Stimulated activated effector memory CD8-positive, alpha-beta T cell treated with anti-CD3 and anti-CD28 coated beads, Interleukin-12 subunit alpha, Interleukin-12 subunit beta, amount 100 ng/mL, for 72 hours (primary cell): ENCODE data around the gene RPN1.
A peak's percentile ranks its signal among the peaks of the same experiment; 100 is the strongest.
"Not testable (repeated sequence)": the region's sequence is repeated elsewhere in the genome, so short reads cannot be mapped to it uniquely, and the experiment has no call there.

Experiments
- ATAC-seq: fragments of 150-1000 bp; cut with Tn5 transposase; 2 replicates; pipeline ENCODE4 v1.10.0; 2021
- DNase-seq, 2 donors: peaks; one replicate each; pipeline ENCODE4 v3.0.0; 2021 to 2022; ENCODE audit warnings: low spot score in 2 of 2
- H3K27ac Mint-ChIP-seq: one replicate; pipeline ENCODE4 v1.8.0; 2022; ENCODE audit warnings: mild to moderate bottlenecking, mixed read lengths
- H3K36me3 Mint-ChIP-seq: one replicate; pipeline ENCODE4 v1.8.0; 2022; ENCODE audit warnings: mild to moderate bottlenecking, mixed read lengths
- H3K4me1 Mint-ChIP-seq: one replicate; pipeline ENCODE4 v1.8.0; 2022; ENCODE audit warnings: mixed read lengths
- H3K4me3 Mint-ChIP-seq: one replicate; pipeline ENCODE4 v1.8.0; 2022; ENCODE audit warnings: mild to moderate bottlenecking, mixed read lengths
- H3K9me3 Mint-ChIP-seq: one replicate; pipeline ENCODE4 v1.8.0; 2022; ENCODE audit warnings: mixed read lengths

RPN1 gene

DNA sequence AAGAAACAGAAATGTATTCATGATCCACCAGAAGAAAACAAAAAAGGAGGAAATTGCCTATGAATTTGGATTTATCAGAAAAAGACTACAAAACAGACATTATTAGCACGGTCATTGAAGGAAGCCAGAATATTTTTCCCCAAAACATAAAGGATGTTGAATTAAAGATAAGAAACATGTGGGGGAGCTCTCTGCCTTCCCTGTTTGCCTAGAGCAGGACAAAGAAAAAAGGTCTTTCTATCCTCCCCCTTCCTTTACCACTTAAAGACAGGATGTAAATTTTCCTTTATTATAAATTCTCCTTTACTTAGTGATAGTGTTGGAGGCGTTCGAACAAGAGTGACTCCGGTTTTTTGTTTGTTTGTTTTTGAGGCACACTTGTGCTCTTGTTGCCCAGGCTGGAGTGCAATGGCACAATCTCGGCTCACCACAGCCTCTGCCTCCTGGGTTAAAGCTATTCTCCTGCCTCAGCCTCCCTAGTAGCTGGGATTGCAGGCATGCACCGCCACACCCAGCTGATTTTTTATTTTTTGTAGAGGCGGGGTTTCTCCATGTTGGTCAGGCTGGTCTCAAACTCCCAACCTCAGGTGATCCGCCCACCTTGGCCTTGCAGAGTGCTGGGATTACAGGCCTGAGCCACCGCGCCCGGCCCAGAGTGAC lies 14.9 kb upstream of the RPN1 start:
- H3K4me3 Mint-ChIP-seq: no peak overlapping the region
- no peak overlapping the region for H3K27ac Mint-ChIP-seq
- ATAC-seq (no peak), DNase-seq (no peak)
- no peaks in the 10 kb centered on the region for H3K9me3 Mint-ChIP-seq
- no peaks in the 10 kb centered on the region for H3K4me1 Mint-ChIP-seq
- H3K36me3 Mint-ChIP-seq: no peaks in the 10 kb centered on the region

GRCh38 chr3:128663151-128663550 lies 12.5 kb upstream of the RPN1 start:
- Mint-ChIP-seq H3K4me1 (no peaks in the 10 kb centered on the region), H3K4me3 (no peak overlapping the region), H3K36me3 (no peaks in the 10 kb centered on the region), H3K27ac (no peak overlapping the region), H3K9me3 (no peaks in the 10 kb centered on the region)
- DNase-seq (no peak), ATAC-seq (no peak)

DNA sequence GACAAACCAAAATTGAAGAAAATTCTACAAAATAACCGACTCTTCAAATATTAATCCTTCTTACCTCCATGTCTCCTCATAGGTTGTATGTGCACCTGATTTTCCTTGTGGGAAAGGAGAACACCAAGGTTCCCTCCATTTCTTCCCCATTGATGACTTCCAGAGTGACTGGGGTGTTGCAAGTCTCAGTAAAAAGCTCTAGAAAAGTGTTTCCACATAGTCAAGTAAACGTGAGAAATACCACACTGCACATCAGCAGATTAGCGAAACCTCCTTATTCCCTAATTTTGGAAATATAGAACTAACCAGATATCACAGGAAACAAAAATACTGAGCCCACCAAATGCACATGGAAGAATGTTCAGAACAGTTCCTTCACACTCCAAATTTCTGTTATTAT lies 4.9 kb upstream of the RPN1 start:
- no peaks in the 10 kb centered on the region for H3K9me3 Mint-ChIP-seq
- H3K4me3 Mint-ChIP-seq: no peak overlapping the region
- H3K36me3 Mint-ChIP-seq: peaks cover 8% of the 10 kb centered on the region
- no peak overlapping the region for H3K27ac Mint-ChIP-seq
- DNase-seq (no peak), ATAC-seq (no peak)
- H3K4me1 Mint-ChIP-seq: peaks cover 11% of the 10 kb centered on the region

GRCh38 chr3:128653993-128654805 lies 3.6 kb upstream of the RPN1 start:
- H3K4me1 Mint-ChIP-seq: peaks cover 11% of the 10 kb centered on the region
- not testable (repeated sequence) for ATAC-seq, H3K9me3 Mint-ChIP-seq
- H3K27ac Mint-ChIP-seq: peak overlapping the region; percentile 67
- peak overlapping the region; percentile 76 for H3K4me3 Mint-ChIP-seq
- DNase-seq: peak; percentile 10 to 61
- H3K36me3 Mint-ChIP-seq: peaks cover 20% of the 10 kb centered on the region

DNA sequence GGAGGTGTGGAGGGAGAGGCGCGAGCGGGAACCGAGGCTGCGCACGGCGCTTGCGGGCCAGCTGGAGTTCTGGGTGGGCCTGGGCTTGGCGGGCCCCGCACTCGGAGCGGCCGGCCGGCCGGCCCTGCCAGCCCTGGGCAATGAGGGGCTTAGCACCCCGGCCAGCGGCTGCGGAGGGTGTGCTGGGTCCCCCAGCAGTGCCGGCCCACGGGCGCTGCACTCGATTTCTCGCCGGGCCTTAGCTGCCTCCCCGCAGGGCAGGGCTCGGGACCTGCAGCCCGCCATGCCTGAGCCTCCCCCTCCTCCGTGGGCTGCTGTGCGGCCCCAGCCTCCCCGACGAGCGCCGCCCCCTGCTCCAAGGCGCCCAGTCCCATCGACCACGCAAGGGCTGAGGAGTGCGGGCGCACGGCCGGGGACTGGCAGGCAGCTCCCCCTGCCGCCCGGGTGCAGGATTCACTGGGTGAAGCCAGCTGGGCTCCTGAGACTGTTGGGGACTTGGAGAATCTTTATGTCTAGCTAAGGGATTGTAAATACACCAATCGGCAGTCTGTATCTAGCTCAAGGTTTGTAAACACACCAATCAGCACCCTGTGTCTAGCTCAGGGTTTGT lies 2.9 kb upstream of the RPN1 start:
- Mint-ChIP-seq H3K36me3 (peaks cover 27% of the 10 kb centered on the region), H3K4me1 (peaks cover 15% of the 10 kb centered on the region), H3K4me3 (peak overlapping the region; percentile 76)
- DNase-seq, H3K9me3 Mint-ChIP-seq, ATAC-seq, H3K27ac Mint-ChIP-seq: not testable (repeated sequence)

GRCh38 chr3:128648940-128649663 lies 1.5 kb downstream of the RPN1 start:
- peaks cover 71% of the 10 kb centered on the region for H3K36me3 Mint-ChIP-seq
- no peaks in the 10 kb centered on the region for H3K9me3 Mint-ChIP-seq
- H3K4me3 Mint-ChIP-seq: peak overlapping the region; percentile 80
- H3K27ac Mint-ChIP-seq: peak overlapping the region; percentile 95
- H3K4me1 Mint-ChIP-seq: peaks cover 31% of the 10 kb centered on the region
- ATAC-seq (no peak), DNase-seq (no peak)

DNA sequence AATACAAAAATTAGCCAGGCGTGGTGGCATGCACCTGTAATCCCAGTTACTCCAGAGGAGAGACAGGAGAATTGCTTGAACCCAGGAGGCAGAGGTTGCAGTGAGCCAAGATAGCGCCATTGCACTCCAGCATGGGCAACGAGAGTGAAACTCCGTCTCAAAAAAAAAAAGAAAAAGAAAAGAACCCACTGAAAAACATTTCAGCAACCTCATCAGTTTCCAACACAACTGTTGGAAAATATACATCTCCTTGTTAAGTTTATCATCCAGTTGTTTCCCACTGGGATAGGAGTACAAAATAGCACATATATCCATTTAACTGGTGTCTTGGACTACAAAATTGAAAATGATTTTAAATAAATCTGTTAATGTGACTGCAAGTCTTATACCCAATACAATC lies 2.2 kb downstream of the RPN1 start:
- H3K4me3 Mint-ChIP-seq: peak overlapping the region; percentile 80
- H3K9me3 Mint-ChIP-seq: no peaks in the 10 kb centered on the region
- H3K27ac Mint-ChIP-seq: peak overlapping the region; percentile 95
- DNase-seq (no peak), ATAC-seq (no peak)
- H3K4me1 Mint-ChIP-seq: peaks cover 25% of the 10 kb centered on the region
- peaks cover 78% of the 10 kb centered on the region for H3K36me3 Mint-ChIP-seq

GRCh38 chr3:128647307-128647706 lies 3.3 kb downstream of the RPN1 start:
- Mint-ChIP-seq H3K27ac (peak overlapping the region; percentile 70), H3K36me3 (peaks cover 88% of the 10 kb centered on the region), H3K4me1 (peaks cover 30% of the 10 kb centered on the region), H3K9me3 (no peaks in the 10 kb centered on the region), H3K4me3 (peak overlapping the region; percentile 80)
- DNase-seq: no peak
- ATAC-seq: no peak

DNA sequence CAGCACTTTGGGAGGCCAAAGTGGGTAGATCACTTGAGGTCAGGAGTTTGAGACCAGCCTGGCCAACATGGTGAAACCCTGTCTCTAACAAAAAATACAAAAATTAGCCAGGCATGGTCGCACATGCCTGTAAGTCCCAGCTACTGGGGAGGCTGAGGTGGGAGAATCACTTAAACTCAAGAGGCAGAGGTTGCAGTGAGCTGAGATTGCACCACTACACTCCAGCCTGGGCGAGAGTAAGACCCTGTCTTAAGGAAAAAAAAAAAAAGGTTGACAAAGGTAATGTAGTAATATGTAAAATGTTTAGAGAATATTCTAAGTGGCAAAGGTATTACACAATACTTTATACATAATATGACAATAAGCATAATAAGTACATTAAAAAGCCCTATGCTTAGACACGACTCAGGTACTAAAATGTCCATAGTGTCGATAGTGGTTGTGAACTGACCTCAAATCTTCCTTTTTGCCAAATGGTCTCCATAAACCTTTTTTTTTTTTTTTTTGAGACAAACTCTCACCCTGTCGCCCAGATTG lies 16.5 kb downstream of the RPN1 start:
- DNase-seq (no peak), ATAC-seq (no peak)
- Mint-ChIP-seq H3K27ac (no peak overlapping the region), H3K36me3 (peaks cover 95% of the 10 kb centered on the region), H3K4me3 (no peak overlapping the region), H3K9me3 (no peaks in the 10 kb centered on the region), H3K4me1 (peaks cover 11% of the 10 kb centered on the region)

DNA sequence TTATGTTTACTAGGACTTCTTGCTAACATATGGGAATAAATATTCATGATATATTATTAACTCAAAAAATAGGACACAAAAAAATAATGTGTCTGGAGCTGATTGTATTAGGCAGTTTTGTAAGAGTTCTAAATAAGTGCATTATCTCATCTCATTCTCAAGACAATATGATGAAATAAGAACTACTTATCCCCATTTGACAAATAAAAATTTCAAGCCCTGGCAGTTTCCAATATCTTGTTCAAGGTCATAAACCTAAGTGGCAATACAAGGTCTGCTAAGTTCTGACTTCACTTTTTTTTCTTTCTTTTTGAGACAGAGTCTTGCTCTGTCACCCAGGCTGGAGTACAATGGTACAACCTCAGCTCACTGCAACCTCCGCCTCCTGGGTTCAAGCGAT lies 18.3 kb downstream of the RPN1 start:
- H3K27ac Mint-ChIP-seq: no peak overlapping the region
- ATAC-seq: no peak
- no peak for DNase-seq
- peaks cover 3% of the 10 kb centered on the region for H3K4me1 Mint-ChIP-seq
- H3K4me3 Mint-ChIP-seq: no peak overlapping the region
- H3K9me3 Mint-ChIP-seq: no peaks in the 10 kb centered on the region
- peaks cover 95% of the 10 kb centered on the region for H3K36me3 Mint-ChIP-seq

GRCh38 chr3:128629936-128630335 lies 20.7 kb downstream of the RPN1 start:
- ATAC-seq (no peak), DNase-seq (no peak)
- no peak overlapping the region for H3K27ac Mint-ChIP-seq
- peaks cover 13% of the 10 kb centered on the region for H3K4me1 Mint-ChIP-seq
- H3K36me3 Mint-ChIP-seq: peaks cover 100% of the 10 kb centered on the region
- H3K9me3 Mint-ChIP-seq: no peaks in the 10 kb centered on the region
- no peak overlapping the region for H3K4me3 Mint-ChIP-seq

DNA sequence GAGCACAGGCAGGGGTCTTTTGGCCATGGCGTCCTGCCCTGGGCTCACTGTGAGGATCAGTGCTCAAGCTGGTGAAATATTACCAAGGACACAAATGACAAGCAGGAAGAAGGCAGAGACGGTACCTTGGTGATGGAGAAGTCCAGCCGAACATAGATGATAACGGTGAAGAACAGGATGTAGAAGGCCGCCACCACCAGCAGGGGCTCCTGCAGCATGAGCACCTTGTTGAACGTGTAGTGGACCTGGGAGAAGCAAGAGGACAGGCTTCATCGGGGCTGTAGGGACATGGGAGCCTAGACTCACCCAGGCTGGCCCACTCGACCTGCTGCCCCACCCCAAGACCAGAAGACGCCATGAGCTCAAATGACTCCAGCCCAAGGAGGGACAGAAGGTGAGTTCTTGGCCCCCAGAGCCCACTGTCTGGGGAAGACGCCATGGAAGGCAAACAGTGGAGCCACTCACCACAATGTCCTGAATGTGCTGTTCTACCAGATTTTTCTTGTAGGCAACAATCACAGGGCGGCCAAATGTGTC lies 25.1 kb downstream of the RPN1 start:
- Mint-ChIP-seq H3K4me3 (no peak overlapping the region), H3K4me1 (peaks cover 33% of the 10 kb centered on the region), H3K9me3 (no peaks in the 10 kb centered on the region), H3K27ac (peak overlapping the region; percentile 96), H3K36me3 (peaks cover 100% of the 10 kb centered on the region)
- DNase-seq (no peak), ATAC-seq (no peak)

- Mint-ChIP-seq H3K27ac (peak overlapping the region; percentile 96), H3K4me3 (no peak overlapping the region), H3K4me1 (peaks cover 40% of the 10 kb centered on the region), H3K9me3 (no peaks in the 10 kb centered on the region), H3K36me3 (peaks cover 100% of the 10 kb centered on the region)
- ATAC-seq (no peak), DNase-seq (no peak)
Measured at GRCh38 chr3:128624526-128625138, 26.0 kb downstream of the RPN1 start.

- Mint-ChIP-seq H3K4me3 (no peak overlapping the region), H3K36me3 (peaks cover 100% of the 10 kb centered on the region), H3K27ac (peak overlapping the region; percentile 96), H3K4me1 (peaks cover 48% of the 10 kb centered on the region), H3K9me3 (no peaks in the 10 kb centered on the region)
- ATAC-seq: no peak
- no peak for DNase-seq
Measured at GRCh38 chr3:128623762-128624176, 26.8 kb downstream of the RPN1 start.
